Activated B cell treated with CpG ODN at 0.5 μM for 24 hours (primary cell): ENCODE measurements around the gene POP7. TPM values are rescaled to one million over a fixed set of nuclear protein-coding genes. Genes with fewer than 3 reads are reported as not detected.

Source experiments
- ATAC-seq: fragments of 200-7000 bp; cut with Tn5 transposase; one replicate; pipeline ENCODE4 v1.10.0; 2021; ENCODE audit warnings: low read depth, mild to moderate bottlenecking, moderate library complexity
- CTCF ChIA-PET: fragments of 350-600 bp; sonication (Branson Sonifier 250); formaldehyde crosslinking; loops from one replicate; lab custom pipeline; 2021; ENCODE audit warnings: antibody characterized with exemption; lab: Charles Lee
- POLR2A ChIA-PET: fragments of 350-600 bp; sonication (Branson Sonifier 250); formaldehyde crosslinking; loops from one replicate; lab custom pipeline; 2021; ENCODE audit warnings: antibody characterized with exemption; lab: Charles Lee
- DNase-seq: peaks from one replicate; pipeline ENCODE4 v3.0.0; 2022
- H3K27ac Mint-ChIP-seq: one replicate; pipeline ENCODE4 v1.8.0; 2020; ENCODE audit warnings: mixed read lengths
- H3K27me3 Mint-ChIP-seq: one replicate; pipeline ENCODE4 v1.8.0; 2021; ENCODE audit warnings: mixed read lengths
- H3K36me3 Mint-ChIP-seq: one replicate; pipeline ENCODE4 v1.8.0; 2021; ENCODE audit warnings: low read depth, mixed read lengths
- H3K4me1 Mint-ChIP-seq: one replicate; pipeline ENCODE4 v1.8.0; 2021; ENCODE audit warnings: mixed read lengths
- H3K4me3 Mint-ChIP-seq: one replicate; pipeline ENCODE4 v1.8.0; 2020; ENCODE audit warnings: mild to moderate bottlenecking, mixed read lengths
- H3K9me3 Mint-ChIP-seq: one replicate; pipeline ENCODE4 v1.8.0; 2020; ENCODE audit warnings: mixed read lengths
- intact Hi-C: fragments of 100-400 bp; cut with micrococcal nuclease; formaldehyde crosslinking; loops from one replicate; pipeline ENCODE4 v1.15.1; 2024
- total RNA-seq: library from RNA; stranded (reverse); gene quantifications from 2 replicates; pipeline ENCODE4 v1.2.3, GENCODE V29; 2022
- TF ChIP-seq, protein P1 (sequence below): fragments of 200-600 bp; IDR thresholded peaks from one replicate; pipeline ENCODE4 v1.8.0; 2022; ENCODE audit warnings: antibody characterized with exemption, mild to moderate bottlenecking

Gene POP7
- total RNA-seq, 1 donor from 2014 or later: 21.7 TPM

DNA sequence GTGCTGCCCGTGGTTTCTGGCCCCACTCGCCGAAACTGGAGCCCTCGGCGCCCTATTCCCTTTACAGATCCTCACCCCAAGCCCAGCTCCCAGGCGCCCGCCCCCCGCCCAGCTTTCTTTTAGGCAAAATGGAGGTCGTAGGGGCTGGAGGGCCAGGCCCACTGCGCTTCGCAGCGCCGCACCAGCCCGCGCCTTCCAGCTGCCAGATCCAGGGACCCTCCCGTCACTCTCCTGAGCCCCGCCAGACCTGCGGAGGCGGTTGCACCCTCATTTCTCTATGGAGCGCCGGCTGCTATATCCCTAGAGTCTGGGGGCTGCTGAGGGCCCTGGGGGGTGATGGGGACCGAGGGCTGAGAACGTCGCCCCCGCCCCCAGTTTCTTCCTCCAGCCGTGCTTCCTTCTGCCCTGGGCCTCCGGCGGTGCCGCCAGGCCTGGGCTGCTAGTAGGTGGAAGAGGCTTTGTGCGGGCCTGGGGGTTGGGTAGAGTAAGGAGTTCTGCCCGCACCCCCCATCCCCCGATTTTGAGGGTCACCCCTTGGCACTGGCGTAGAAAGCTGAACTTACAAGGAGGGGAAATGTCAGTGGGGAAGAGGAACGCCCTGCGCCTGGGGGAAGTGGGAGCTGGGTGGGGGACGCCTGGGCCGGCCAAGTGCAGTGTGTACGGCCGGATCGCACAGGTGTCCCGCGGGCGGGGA lies 31.4 kb upstream of the POP7 start:
- TF ChIP-seq, protein P1, sequence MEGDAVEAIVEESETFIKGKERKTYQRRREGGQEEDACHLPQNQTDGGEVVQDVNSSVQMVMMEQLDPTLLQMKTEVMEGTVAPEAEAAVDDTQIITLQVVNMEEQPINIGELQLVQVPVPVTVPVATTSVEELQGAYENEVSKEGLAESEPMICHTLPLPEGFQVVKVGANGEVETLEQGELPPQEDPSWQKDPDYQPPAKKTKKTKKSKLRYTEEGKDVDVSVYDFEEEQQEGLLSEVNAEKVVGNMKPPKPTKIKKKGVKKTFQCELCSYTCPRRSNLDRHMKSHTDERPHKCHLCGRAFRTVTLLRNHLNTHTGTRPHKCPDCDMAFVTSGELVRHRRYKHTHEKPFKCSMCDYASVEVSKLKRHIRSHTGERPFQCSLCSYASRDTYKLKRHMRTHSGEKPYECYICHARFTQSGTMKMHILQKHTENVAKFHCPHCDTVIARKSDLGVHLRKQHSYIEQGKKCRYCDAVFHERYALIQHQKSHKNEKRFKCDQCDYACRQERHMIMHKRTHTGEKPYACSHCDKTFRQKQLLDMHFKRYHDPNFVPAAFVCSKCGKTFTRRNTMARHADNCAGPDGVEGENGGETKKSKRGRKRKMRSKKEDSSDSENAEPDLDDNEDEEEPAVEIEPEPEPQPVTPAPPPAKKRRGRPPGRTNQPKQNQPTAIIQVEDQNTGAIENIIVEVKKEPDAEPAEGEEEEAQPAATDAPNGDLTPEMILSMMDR: no peak
- ChIA-PET CTCF (interaction anchor here (1.1 to 2.0 kb wide), 3 partner anchors 31 to 110 kb away, joined by 3 to 8 read pairs (median 3); partner anchors contain the start of gene POP7), POLR2A (interaction anchor here (0.6 to 6.3 kb wide), 13 partner anchors 8 to 275 kb away, joined by 3 to 60 read pairs (median 4); partner anchors contain the start of genes FBXO24, GIGYF1, LRCH4 and MOSPD3)
- DNase-seq: peak; percentile 56
- ATAC-seq: no peak
- H3K27me3 Mint-ChIP-seq: no peaks in the 10 kb centered on the region
- peak overlapping the region; percentile 97 for H3K4me3 Mint-ChIP-seq
- H3K27ac Mint-ChIP-seq: peak overlapping the region; percentile 95
- no peaks in the 10 kb centered on the region for H3K9me3 Mint-ChIP-seq
- H3K4me1 Mint-ChIP-seq: peaks cover 11% of the 10 kb centered on the region
- H3K36me3 Mint-ChIP-seq: peaks cover 32% of the 10 kb centered on the region
- intact Hi-C loops: loop anchor here (10.0 kb wide), 1 partner anchor 590 kb away; the partner anchor contains the start of genes COPS6 and ZNF3

DNA sequence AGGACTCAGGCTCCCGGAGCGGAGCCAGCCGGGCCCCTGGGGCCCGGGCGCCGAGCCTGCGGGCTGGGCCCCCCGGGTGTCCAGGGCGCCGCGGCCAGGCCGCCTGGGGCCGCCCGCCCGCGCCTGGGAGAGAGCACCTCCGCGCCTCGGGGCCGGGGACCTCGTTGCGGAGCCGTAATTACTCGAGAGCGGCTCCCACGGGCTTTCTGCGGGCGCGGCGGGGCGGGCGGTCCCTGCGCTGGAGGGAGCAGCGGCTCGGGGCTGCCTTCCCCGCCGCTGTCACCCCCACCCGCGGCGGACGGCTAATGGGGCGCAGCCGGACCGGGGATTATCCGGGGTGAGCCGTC lies 30.8 kb upstream of the POP7 start:
- Mint-ChIP-seq H3K4me3 (peak overlapping the region; percentile 97), H3K36me3 (peaks cover 36% of the 10 kb centered on the region), H3K4me1 (peaks cover 11% of the 10 kb centered on the region), H3K9me3 (no peaks in the 10 kb centered on the region), H3K27me3 (no peaks in the 10 kb centered on the region), H3K27ac (peak overlapping the region; percentile 95)
- ChIA-PET POLR2A (interaction anchor here (0.6 to 6.3 kb wide), 13 partner anchors 8 to 496 kb away, joined by 3 to 60 read pairs (median 4); partner anchors contain the start of genes FBXO24, GIGYF1, LRCH4 and MOSPD3), CTCF (interaction anchor here (1.5 to 2.0 kb wide), 2 partner anchors 41 to 111 kb away, joined by 3 to 8 read pairs; no protein-coding TSS in a partner anchor)
- intact Hi-C loops: loop anchor here (10.0 kb wide), 1 partner anchor 590 kb away; the partner anchor contains the start of genes COPS6 and ZNF3
- TF ChIP-seq, protein P1: no peak
- DNase-seq: peak; percentile 54
- no peak for ATAC-seq

DNA sequence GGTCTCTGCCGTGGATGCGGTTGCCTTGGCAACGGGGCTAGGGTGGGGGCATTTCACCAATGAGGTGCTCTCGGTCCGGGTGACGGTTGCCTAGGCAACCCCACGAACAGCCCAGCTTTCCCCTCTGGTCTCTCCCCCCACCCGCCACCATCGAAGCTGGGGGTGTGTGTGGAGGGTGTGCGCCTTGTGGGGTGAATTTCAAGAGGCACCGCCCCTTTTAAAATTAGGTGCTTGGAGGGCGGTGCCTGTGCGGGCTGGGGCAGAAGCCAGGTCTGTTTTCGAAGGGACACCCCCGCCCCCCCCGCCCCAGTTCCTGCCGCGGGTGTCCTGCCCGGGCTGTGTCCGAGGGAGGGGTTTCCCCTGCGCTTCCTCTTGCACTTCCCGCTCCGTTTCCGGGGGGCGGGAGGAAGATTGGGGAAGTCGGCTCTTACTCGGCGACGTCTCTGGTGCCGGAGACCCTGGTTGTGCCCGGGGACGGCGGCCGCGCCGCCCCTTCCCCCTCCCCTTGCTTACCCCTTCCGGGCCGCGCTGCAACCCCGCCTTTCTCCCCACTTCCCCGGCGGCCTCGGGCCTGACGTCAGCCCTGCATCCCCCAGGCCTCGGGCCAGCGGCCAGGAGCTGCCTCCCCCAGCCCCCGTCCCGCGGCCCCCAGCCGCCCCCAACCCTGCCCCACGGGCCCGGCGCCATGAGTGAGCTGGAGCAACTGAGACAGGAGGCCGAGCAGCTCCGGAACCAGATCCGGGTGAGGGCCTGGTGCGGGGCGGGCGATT lies 30.2 kb upstream of the POP7 start:
- intact Hi-C loops: loop anchor here (1.0 to 10.0 kb wide), 2 partner anchors 16 to 591 kb away; partner anchors contain the start of genes COPS6 and ZNF3
- Mint-ChIP-seq H3K27me3 (no peaks in the 10 kb centered on the region), H3K36me3 (peaks cover 41% of the 10 kb centered on the region), H3K4me1 (peaks cover 11% of the 10 kb centered on the region), H3K9me3 (no peaks in the 10 kb centered on the region), H3K4me3 (peak overlapping the region; percentile 87), H3K27ac (peak overlapping the region; percentile 88)
- CTCF ChIA-PET: interaction anchor here (1.5 to 2.0 kb wide), 2 partner anchors 42 to 112 kb away, joined by 3 to 8 read pairs; no protein-coding TSS in a partner anchor
- TF ChIP-seq, protein P1: no peak
- POLR2A ChIA-PET: interaction anchor here (0.7 to 6.3 kb wide), 14 partner anchors 17 to 575 kb away, joined by 3 to 60 read pairs (median 4); partner anchors contain the start of genes FBXO24, GIGYF1, LRCH4 and MCM7
- ATAC-seq: peak; percentile 44
- peak; percentile 77 for DNase-seq

DNA sequence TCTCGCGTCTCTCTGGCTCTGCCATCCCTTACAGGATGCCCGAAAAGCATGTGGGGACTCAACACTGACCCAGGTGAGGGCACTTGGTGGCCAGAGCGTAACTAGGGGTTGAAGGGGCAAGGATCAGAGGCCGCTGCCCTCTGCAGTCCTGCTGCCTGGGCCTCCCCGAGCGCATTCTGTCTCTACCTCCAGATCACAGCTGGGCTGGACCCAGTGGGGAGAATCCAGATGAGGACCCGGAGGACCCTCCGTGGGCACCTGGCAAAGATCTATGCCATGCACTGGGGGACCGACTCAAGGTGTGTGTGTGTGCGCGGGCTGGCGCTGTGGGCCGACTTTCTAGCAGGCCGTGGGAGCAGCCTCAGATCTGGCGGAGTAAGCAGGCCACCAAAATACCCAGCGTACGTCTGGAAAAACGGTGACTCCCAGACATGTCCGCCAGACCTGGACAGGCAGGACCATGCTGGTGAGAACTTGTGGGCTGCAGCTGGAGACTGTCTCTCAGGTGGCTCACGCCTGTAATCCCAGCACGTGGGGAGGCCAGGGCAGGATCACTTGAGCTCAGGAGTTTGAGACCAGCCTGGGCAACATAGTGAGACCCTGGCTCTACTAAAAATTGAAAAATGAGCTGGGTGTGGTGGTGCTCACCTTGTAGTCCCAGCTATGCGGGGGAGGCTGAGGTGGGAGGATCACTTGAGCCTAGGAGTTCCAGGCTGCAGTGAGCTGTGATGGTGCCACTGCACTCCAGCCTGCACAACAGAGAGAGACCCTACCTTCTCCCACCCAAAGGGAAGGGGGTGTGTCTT lies 29.2 kb upstream of the POP7 start:
- ATAC-seq (no peak), DNase-seq (no peak)
- intact Hi-C loops: loop anchor here (1.0 to 10.0 kb wide), 2 partner anchors 15 to 592 kb away; partner anchors contain the start of genes COPS6 and ZNF3
- CTCF ChIA-PET: interaction anchor here (1.4 to 2.0 kb wide), 3 partner anchors 15 to 72 kb away, joined by 4 to 8 read pairs (median 7); no protein-coding TSS in a partner anchor
- POLR2A ChIA-PET: interaction anchor here (0.6 to 6.3 kb wide), 9 partner anchors 16 to 576 kb away, joined by 3 to 60 read pairs (median 4); partner anchors contain the start of genes FBXO24, GIGYF1, LRCH4 and MCM7
- H3K27me3 Mint-ChIP-seq: no peaks in the 10 kb centered on the region
- H3K27ac Mint-ChIP-seq: peak overlapping the region; percentile 80
- peak overlapping the region; percentile 68 for H3K4me3 Mint-ChIP-seq
- H3K9me3 Mint-ChIP-seq: no peaks in the 10 kb centered on the region
- peaks cover 47% of the 10 kb centered on the region for H3K36me3 Mint-ChIP-seq
- H3K4me1 Mint-ChIP-seq: peaks cover 11% of the 10 kb centered on the region
- TF ChIP-seq, protein P1: no peak
